CD4-positive, alpha-beta T cell (primary cell): ENCODE results near the gene ATP11A. TPM values are rescaled to one million over a fixed set of nuclear protein-coding genes. Genes with fewer than 3 reads are reported as not detected.

ENCODE experiments used
- ATAC-seq: fragments of 200-7000 bp; cut with Tn5 transposase; one replicate; pipeline ENCODE4 v1.10.0; 2022; ENCODE audit warnings: mild to moderate bottlenecking; ENCODE audit not compliant: poor library complexity
- CTCF ChIA-PET: fragments of 350-600 bp; sonication (Branson Sonifier 250); formaldehyde crosslinking; loops from one replicate; lab custom pipeline; 2021; ENCODE audit warnings: antibody characterized with exemption, inconsistent platforms; lab: Charles Lee
- POLR2A ChIA-PET: fragments of 350-600 bp; sonication (Branson Sonifier 250); formaldehyde crosslinking; loops from one replicate; lab custom pipeline; 2021; ENCODE audit warnings: antibody characterized with exemption, inconsistent platforms; lab: Charles Lee
- DNase-seq, 14 experiments: peaks; one replicate each; pipeline ENCODE4 v3.0.0-alpha.2; 2013 to 2020; ENCODE audit warnings: mixed read lengths in 2 of 14
- H3K27ac ChIP-seq, 2 donors: one replicate each; pipeline versions ENCODE4 v1.5.1 to v1.7.0; 2013; ENCODE audit warnings: low read length in 2 of 2, low read depth in 1 of 2, mild to moderate bottlenecking in 1 of 2
- H3K27me3 ChIP-seq, 2 experiments: 1 replicate in 1 of 2; 2 replicates in 1 of 2; pipeline versions ENCODE4 v1.6.1 to v1.7.0; 2013; ENCODE audit warnings: low read length in 2 of 2, control low read depth in 1 of 2, mild to moderate bottlenecking in 1 of 2, moderate library complexity in 1 of 2; ENCODE audit not compliant: insufficient read depth in 2 of 2, control insufficient read depth in 1 of 2
- H3K36me3 ChIP-seq: one replicate; pipeline ENCODE4 v1.6.1; 2013; ENCODE audit warnings: low read length, control low read depth; ENCODE audit not compliant: insufficient read depth
- H3K4me1 ChIP-seq: one replicate; pipeline ENCODE4 v1.6.1; 2013; ENCODE audit warnings: low read length, control low read depth; ENCODE audit not compliant: insufficient read depth
- H3K4me3 ChIP-seq: one replicate; pipeline ENCODE4 v1.5.1; 2013; ENCODE audit warnings: mild to moderate bottlenecking, low read length, moderate library complexity
- H3K9me3 ChIP-seq, 2 experiments: 1 replicate in 1 of 2; 2 replicates in 1 of 2; pipeline versions ENCODE4 v1.6.1 to v1.7.0; 2013; ENCODE audit warnings: low read length in 2 of 2, mild to moderate bottlenecking in 2 of 2, control low read depth in 1 of 2, moderate library complexity in 1 of 2; ENCODE audit not compliant: control insufficient read depth in 1 of 2, insufficient read depth in 1 of 2
- H3K27ac Mint-ChIP-seq: one replicate; pipeline ENCODE4 v1.8.0; 2020; ENCODE audit warnings: mixed read lengths
- H3K27me3 Mint-ChIP-seq: one replicate; pipeline ENCODE4 v1.8.0; 2021; ENCODE audit warnings: mixed read lengths
- H3K36me3 Mint-ChIP-seq: one replicate; pipeline ENCODE4 v1.8.0; 2021; ENCODE audit warnings: low read depth, mixed read lengths
- H3K4me1 Mint-ChIP-seq: one replicate; pipeline ENCODE4 v1.8.0; 2021; ENCODE audit warnings: low read depth, mixed read lengths
- H3K4me3 Mint-ChIP-seq: one replicate; pipeline ENCODE4 v1.8.0; 2020; ENCODE audit warnings: mild to moderate bottlenecking, mixed read lengths
- H3K9me3 Mint-ChIP-seq: one replicate; pipeline ENCODE4 v1.8.0; 2020; ENCODE audit warnings: mixed read lengths
- intact Hi-C, 2 experiments: fragments of 100-400 bp; cut with DNase I in 1 of 2; cut with micrococcal nuclease in 1 of 2; formaldehyde crosslinking; loops; one replicate each; pipeline versions ENCODE4 v1.15.1 to v1.9.0; 2023 to 2025; cut with DNase I, micrococcal nuclease
- total RNA-seq, 174 experiments: library from RNA in 2 of 174; stranded (reverse) in 2 of 174; gene quantifications; one replicate each; pipeline ENCODE4 v1.2.3 and lab custom pipeline; 2021 to 2026
- TF ChIP-seq, protein P1 (sequence below): fragments of 200-600 bp; IDR thresholded peaks from one replicate; pipeline ENCODE4 v1.8.0; 2022; ENCODE audit warnings: antibody characterized with exemption, mild to moderate bottlenecking

Gene ATP11A
- total RNA-seq, 2 experiments from 2014 or later: 56.7 to 66.8 TPM

DNA sequence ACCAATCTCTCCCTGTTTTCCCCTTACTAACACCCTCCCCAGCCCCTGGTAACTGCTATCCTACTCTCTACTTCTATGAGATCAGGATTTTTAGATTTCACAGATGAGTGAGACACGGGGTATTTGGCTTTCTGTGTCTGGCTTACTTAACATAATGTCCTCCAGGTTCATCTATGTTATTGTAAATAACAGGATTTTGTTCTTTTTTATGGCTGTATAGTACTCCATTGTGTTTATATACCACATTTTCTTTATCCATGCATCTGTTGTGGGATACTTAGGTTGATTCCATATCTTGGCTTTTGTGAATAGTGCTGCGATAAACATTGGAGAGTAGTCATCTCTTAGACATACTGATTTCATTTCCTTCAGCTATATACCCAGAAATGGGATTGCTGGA, 28.5 kb upstream of the ATP11A start:
- Mint-ChIP-seq H3K4me1 (no peaks in the 10 kb centered on the region), H3K9me3 (no peaks in the 10 kb centered on the region), H3K27me3 (no peaks in the 10 kb centered on the region), H3K27ac (no peak overlapping the region), H3K4me3 (no peak overlapping the region), H3K36me3 (no peaks in the 10 kb centered on the region)
- no peaks in the 10 kb centered on the region for H3K9me3 ChIP-seq
- intact Hi-C loops: no loop called here
- no peaks in the 10 kb centered on the region for H3K27me3 ChIP-seq
- TF ChIP-seq, protein P1, sequence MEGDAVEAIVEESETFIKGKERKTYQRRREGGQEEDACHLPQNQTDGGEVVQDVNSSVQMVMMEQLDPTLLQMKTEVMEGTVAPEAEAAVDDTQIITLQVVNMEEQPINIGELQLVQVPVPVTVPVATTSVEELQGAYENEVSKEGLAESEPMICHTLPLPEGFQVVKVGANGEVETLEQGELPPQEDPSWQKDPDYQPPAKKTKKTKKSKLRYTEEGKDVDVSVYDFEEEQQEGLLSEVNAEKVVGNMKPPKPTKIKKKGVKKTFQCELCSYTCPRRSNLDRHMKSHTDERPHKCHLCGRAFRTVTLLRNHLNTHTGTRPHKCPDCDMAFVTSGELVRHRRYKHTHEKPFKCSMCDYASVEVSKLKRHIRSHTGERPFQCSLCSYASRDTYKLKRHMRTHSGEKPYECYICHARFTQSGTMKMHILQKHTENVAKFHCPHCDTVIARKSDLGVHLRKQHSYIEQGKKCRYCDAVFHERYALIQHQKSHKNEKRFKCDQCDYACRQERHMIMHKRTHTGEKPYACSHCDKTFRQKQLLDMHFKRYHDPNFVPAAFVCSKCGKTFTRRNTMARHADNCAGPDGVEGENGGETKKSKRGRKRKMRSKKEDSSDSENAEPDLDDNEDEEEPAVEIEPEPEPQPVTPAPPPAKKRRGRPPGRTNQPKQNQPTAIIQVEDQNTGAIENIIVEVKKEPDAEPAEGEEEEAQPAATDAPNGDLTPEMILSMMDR: no peak
- DNase-seq (no peak), ATAC-seq (no peak)
- no peaks in the 10 kb centered on the region for H3K4me1 ChIP-seq
- no peak overlapping the region for H3K27ac ChIP-seq
- ChIA-PET CTCF (no interaction called here), POLR2A (no interaction called here)
- H3K4me3 ChIP-seq: no peak overlapping the region
- no peaks in the 10 kb centered on the region for H3K36me3 ChIP-seq

DNA sequence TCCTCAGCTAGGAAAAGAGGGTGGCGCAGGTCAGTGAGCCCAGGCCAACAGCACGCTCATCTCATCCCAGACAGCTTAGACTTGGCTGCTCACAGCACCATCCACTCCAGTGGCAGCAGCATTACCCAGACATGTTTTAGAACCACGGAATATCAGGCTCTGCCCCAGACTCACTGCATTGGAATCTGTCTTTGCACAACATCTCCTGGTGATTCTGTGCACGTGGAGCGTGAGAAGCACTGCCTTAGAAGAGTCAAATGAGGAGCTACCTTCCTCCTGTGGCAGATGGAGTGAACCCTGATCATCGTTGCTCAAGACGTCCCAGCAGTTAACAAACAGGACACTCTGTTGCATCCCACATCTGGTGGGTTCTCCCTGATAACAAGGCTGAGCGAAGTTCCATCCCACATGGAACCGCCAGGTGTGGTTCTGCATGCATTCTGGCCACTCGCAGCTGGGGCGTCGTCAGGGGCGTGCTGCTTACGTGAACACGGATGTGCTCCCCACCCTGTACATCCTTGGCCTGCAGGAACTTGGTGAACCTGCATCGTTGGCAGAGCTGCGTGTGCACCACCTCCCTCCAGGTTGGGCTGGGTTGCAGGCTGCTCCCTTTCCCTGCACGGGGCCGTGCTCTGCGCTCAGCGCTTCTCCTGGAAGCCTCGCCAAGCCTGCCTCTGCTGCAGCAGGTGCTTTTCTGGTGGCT, 25.2 kb upstream of the ATP11A start:
- H3K4me1 ChIP-seq: no peaks in the 10 kb centered on the region
- no peaks in the 10 kb centered on the region for H3K27me3 ChIP-seq
- Mint-ChIP-seq H3K27me3 (no peaks in the 10 kb centered on the region), H3K4me1 (no peaks in the 10 kb centered on the region), H3K36me3 (no peaks in the 10 kb centered on the region), H3K4me3 (no peak overlapping the region), H3K27ac (no peak overlapping the region), H3K9me3 (no peaks in the 10 kb centered on the region)
- DNase-seq: no peak
- TF ChIP-seq, protein P1: no peak
- H3K36me3 ChIP-seq: no peaks in the 10 kb centered on the region
- CTCF ChIA-PET: no interaction called here
- H3K27ac ChIP-seq: no peak overlapping the region
- intact Hi-C loops: no loop called here
- no peak for ATAC-seq
- no peak overlapping the region for H3K4me3 ChIP-seq
- no peaks in the 10 kb centered on the region for H3K9me3 ChIP-seq
- POLR2A ChIA-PET: no interaction called here

DNA sequence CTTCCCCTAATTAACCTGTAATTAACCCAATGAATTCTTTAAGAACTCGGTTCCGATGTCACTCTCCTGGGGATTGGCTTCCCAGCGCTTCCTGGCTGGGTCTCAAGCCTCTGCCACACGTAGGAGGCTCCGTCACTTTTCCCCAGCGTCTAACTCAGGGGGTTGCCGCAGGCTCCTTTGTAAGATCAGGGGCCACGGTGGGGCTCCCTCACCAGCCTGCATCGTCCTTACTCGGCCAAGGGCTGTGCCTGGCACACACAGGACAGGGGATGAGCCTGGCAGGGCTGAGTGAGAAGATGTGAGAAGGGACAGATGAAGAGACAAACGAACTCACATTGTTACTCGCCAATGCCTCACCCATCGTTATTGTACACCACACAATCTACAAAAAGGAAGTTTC, 20.9 kb upstream of the ATP11A start:
- no peaks in the 10 kb centered on the region for H3K36me3 Mint-ChIP-seq
- no peaks in the 10 kb centered on the region for H3K9me3 Mint-ChIP-seq
- TF ChIP-seq, protein P1: no peak
- CTCF ChIA-PET: no interaction called here
- DNase-seq (no peak), ATAC-seq (no peak)
- no peaks in the 10 kb centered on the region for H3K27me3 Mint-ChIP-seq
- no peak overlapping the region for H3K27ac ChIP-seq
- H3K9me3 ChIP-seq: no peaks in the 10 kb centered on the region
- H3K4me3 Mint-ChIP-seq: no peak overlapping the region
- H3K4me1 Mint-ChIP-seq: peaks cover 20% of the 10 kb centered on the region
- H3K4me3 ChIP-seq: no peak overlapping the region
- peaks cover 7% of the 10 kb centered on the region for H3K4me1 ChIP-seq
- H3K27ac Mint-ChIP-seq: no peak overlapping the region
- POLR2A ChIA-PET: no interaction called here
- intact Hi-C loops: no loop called here
- H3K36me3 ChIP-seq: no peaks in the 10 kb centered on the region
- no peaks in the 10 kb centered on the region for H3K27me3 ChIP-seq
